GM12878 (cell line): Measurements from ENCODE around the gene EEF2.

Source experiments
- BMI1 ChIP-seq: fragments of 450-650 bp; IDR thresholded peaks from 2 replicates; pipeline ENCODE4 v1.6.1; 2016; ENCODE audit warnings: mild to moderate bottlenecking, moderate library complexity, borderline replicate concordance
- CBFB ChIP-seq: IDR thresholded peaks from 2 replicates; pipeline ENCODE4 v1.6.1; 2016; ENCODE audit warnings: antibody characterized with exemption, low read depth
- CTCF ChIP-seq, 3 experiments: IDR thresholded peaks in 2 of 3; conservative IDR thresholded peaks in 1 of 3; 2 replicates each; pipeline ENCODE4 v1.5.1; 2011; ENCODE audit warnings: low read depth in 3 of 3, low read length in 3 of 3, mild to moderate bottlenecking in 3 of 3, control low read depth in 2 of 3, moderate library complexity in 2 of 3, inconsistent platforms in 1 of 3, mixed read lengths in 1 of 3; ENCODE audit not compliant: control insufficient read depth in 2 of 3, insufficient read depth in 1 of 3; ENCODE audit errors: extremely low read depth in 1 of 3
- ELK1 ChIP-seq: IDR thresholded peaks from 2 replicates; pipeline ENCODE4 v1.6.1; 2012; ENCODE audit warnings: low read depth, low read length, improper control_type of control experiment
- ESRRA ChIP-seq: IDR thresholded peaks from 2 replicates; pipeline ENCODE4 v1.6.1; 2012; ENCODE audit warnings: mild to moderate bottlenecking, low read length, improper control_type of control experiment
- EZH2 ChIP-seq: IDR thresholded peaks from 2 replicates; pipeline ENCODE4 v1.6.1; 2012; ENCODE audit warnings: low read depth, mild to moderate bottlenecking, control low read depth, inconsistent platforms, low read length, borderline replicate concordance; ENCODE audit not compliant: control insufficient read depth
- IKZF1 ChIP-seq: fragments of 450-650 bp; conservative IDR thresholded peaks from 2 replicates; pipeline ENCODE4 v1.6.1; 2017; ENCODE audit warnings: antibody characterized with exemption, mild to moderate bottlenecking
- LARP7 ChIP-seq: fragments of 450-650 bp; IDR thresholded peaks from 2 replicates; pipeline ENCODE4 v1.6.1; 2017; ENCODE audit warnings: mild to moderate bottlenecking
- MAX ChIP-seq: IDR thresholded peaks from 2 replicates; pipeline ENCODE4 v1.6.1; 2012; ENCODE audit warnings: low read depth, low read length, improper control_type of control experiment
- NR2F1 ChIP-seq: fragments of 450-650 bp; conservative IDR thresholded peaks from 2 replicates; pipeline ENCODE4 v1.6.1; 2017; ENCODE audit warnings: mild to moderate bottlenecking
- RBBP5 ChIP-seq: fragments of 200-600 bp; sonication (generic); conservative IDR thresholded peaks from 2 replicates; pipeline ENCODE4 v1.6.1; 2016

- TF ChIP-seq NR2F1 (no peak), MAX (no peak), ELK1 (no peak), EZH2 (no peak), RBBP5 (no peak), CBFB (no peak), BMI1 (no peak), ESRRA (no peak), IKZF1 (no peak), LARP7 (no peak), CTCF (IDR thresholded peaks at IDR 0.05 in 2 of 3, conservative IDR thresholded peaks at IDR 0.05 in 1 of 3; ENCODE audit: control insufficient read depth in 2 of 3, extremely low read depth in 1 of 3, insufficient read depth in 1 of 3, low read depth in 3 of 3, low read length in 3 of 3) (no peak)
These were observed 40.1 kb upstream of the EEF2 start for GRCh38 chr19:4025317-4025716.
